IMR-90 (cell line): Measurements from ENCODE around the gene FAM217A. TPM values are rescaled to one million over a fixed set of nuclear protein-coding genes. Genes with fewer than 3 reads are reported as not detected.

Source experiments
- ATAC-seq: fragments of 200-7000 bp; cut with Tn5 transposase; 2 replicates; pipeline ENCODE4 v1.9.1; 2020; ENCODE audit warnings: low read depth, mild to moderate bottlenecking, moderate library complexity
- BruUV-seq: library from RNA; stranded (reverse); fragments of 400-500 nt; replicated peaks from 2 replicates; lab custom pipeline; 2021; lab: Mats Ljungman, UMichigan
- CTCF ChIA-PET: fragments of 300-600 bp; formaldehyde crosslinking; extraction: SDS; loops from one replicate; lab custom pipeline; 2021; ENCODE audit warnings: antibody characterized with exemption; lab: Yijun Ruan, JAX
- POLR2A ChIA-PET: fragments of 300-600 bp; sonication (Branson Sonifier 250); formaldehyde crosslinking; loops from one replicate; lab custom pipeline; 2022; ENCODE audit warnings: antibody characterized with exemption; ENCODE audit not compliant: unreplicated experiment; lab: Charles Lee
- DNase-seq: peaks from one replicate; pipeline ENCODE4 v3.0.0; 2013
- H2AFZ ChIP-seq: replicated peaks from 2 replicates; pipeline ENCODE3; 2013; ENCODE audit warnings: low read length, mild to moderate bottlenecking; ENCODE audit not compliant: poor library complexity
- H2AK5ac ChIP-seq: 2 replicates; pipeline ENCODE4 v1.6.1; 2013; ENCODE audit warnings: low read depth, low read length, inconsistent platforms
- H2AK9ac ChIP-seq: replicated peaks from 2 replicates; pipeline ENCODE3; 2013; ENCODE audit warnings: mild to moderate bottlenecking, low read depth, low read length, moderate library complexity; ENCODE audit not compliant: poor library complexity
- H2BK120ac ChIP-seq: 2 replicates; pipeline ENCODE4 v1.6.1; 2013; ENCODE audit warnings: low read depth, low read length, inconsistent platforms
- H2BK15ac ChIP-seq: 3 replicates; pipeline ENCODE4 v1.6.1; 2013; ENCODE audit warnings: low read depth, low read length, inconsistent platforms
- H2BK20ac ChIP-seq: 2 replicates; pipeline ENCODE4 v1.6.1; 2013; ENCODE audit warnings: low read depth, mild to moderate bottlenecking, inconsistent platforms, low read length, moderate library complexity
- H2BK5ac ChIP-seq: 2 replicates; pipeline ENCODE4 v1.6.1; 2013; ENCODE audit warnings: mild to moderate bottlenecking, low read depth, low read length, inconsistent platforms; ENCODE audit not compliant: poor library complexity, severe bottlenecking
- H3K14ac ChIP-seq: replicated peaks from 2 replicates; pipeline ENCODE4 v1.6.1; 2013; ENCODE audit warnings: low read depth, low read length, inconsistent platforms
- H3K18ac ChIP-seq: 2 replicates; pipeline ENCODE4 v1.6.1; 2013; ENCODE audit warnings: low read depth, low read length, control low read depth
- H3K23ac ChIP-seq: 2 replicates; pipeline ENCODE4 v1.6.1; 2013; ENCODE audit warnings: low read depth, low read length, inconsistent platforms
- H3K27ac ChIP-seq: 2 replicates; pipeline ENCODE4 v1.5.1; 2013; ENCODE audit warnings: mild to moderate bottlenecking, control low read depth, low read length; ENCODE audit not compliant: insufficient read depth
- H3K27me3 ChIP-seq: 2 replicates; pipeline ENCODE4 v1.6.1; 2013; ENCODE audit warnings: low read length; ENCODE audit not compliant: control insufficient read depth, insufficient read depth
- H3K36me3 ChIP-seq: 2 replicates; pipeline ENCODE4 v1.6.1; 2013; ENCODE audit warnings: low read length, mixed read lengths; ENCODE audit not compliant: control insufficient read depth, insufficient read depth
- H3K4ac ChIP-seq: 2 replicates; pipeline ENCODE4 v1.6.1; 2013; ENCODE audit warnings: low read depth, low read length, inconsistent platforms
- H3K4me1 ChIP-seq: 2 replicates; pipeline ENCODE4 v1.6.1; 2013; ENCODE audit warnings: low read length, mixed read lengths; ENCODE audit not compliant: control insufficient read depth, insufficient read depth
- H3K4me2 ChIP-seq: 2 replicates; pipeline ENCODE4 v1.6.1; 2013; ENCODE audit warnings: low read depth, mild to moderate bottlenecking, control low read depth, low read length, moderate library complexity
- H3K4me3 ChIP-seq: 2 replicates; pipeline ENCODE4 v1.5.1; 2013; ENCODE audit warnings: low read depth, mild to moderate bottlenecking, control low read depth, low read length, moderate library complexity; ENCODE audit not compliant: insufficient read depth
- H3K56ac ChIP-seq: 2 replicates; pipeline ENCODE4 v1.6.1; 2013; ENCODE audit warnings: low read length, inconsistent platforms; ENCODE audit not compliant: insufficient read depth; ENCODE audit errors: extremely low read depth
- H3K79me1 ChIP-seq, 2 experiments: 2 replicates each; pipeline ENCODE4 v1.6.1; 2013; ENCODE audit warnings: low read length in 2 of 2, inconsistent platforms in 1 of 2, low read depth in 1 of 2
- H3K9ac ChIP-seq: 2 replicates; pipeline ENCODE4 v1.6.1; 2013; ENCODE audit warnings: low read depth, low read length, control low read depth
- H3K9me1 ChIP-seq: 2 replicates; pipeline ENCODE4 v1.6.1; 2013; ENCODE audit warnings: low read length, inconsistent platforms; ENCODE audit not compliant: insufficient read depth
- H3K9me3 ChIP-seq: 2 replicates; pipeline ENCODE4 v1.6.1; 2013; ENCODE audit warnings: low read length; ENCODE audit not compliant: control insufficient read depth, insufficient read depth
- H4K20me1 ChIP-seq: 2 replicates; pipeline ENCODE4 v1.6.1; 2013; ENCODE audit warnings: low read length, inconsistent platforms; ENCODE audit not compliant: insufficient read depth
- H4K5ac ChIP-seq: 2 replicates; pipeline ENCODE4 v1.6.1; 2013; ENCODE audit warnings: mild to moderate bottlenecking, low read depth, low read length, control low read depth
- H4K8ac ChIP-seq, 2 experiments: 2 replicates each; pipeline ENCODE4 v1.6.1; 2013; ENCODE audit warnings: low read depth in 2 of 2, low read length in 2 of 2, control low read depth in 1 of 2, inconsistent platforms in 1 of 2
- H4K91ac ChIP-seq: 2 replicates; pipeline ENCODE4 v1.6.1; 2013; ENCODE audit warnings: low read depth, low read length, inconsistent platforms; ENCODE audit not compliant: insufficient read depth
- CEBPB ChIP-seq: IDR thresholded peaks from 2 replicates; pipeline ENCODE4 v1.6.1; 2012; ENCODE audit warnings: low read depth, low read length, improper control_type of control experiment
- CTCF ChIP-seq: conservative IDR thresholded peaks from 2 replicates; pipeline ENCODE4 v1.5.1; 2012; ENCODE audit warnings: mild to moderate bottlenecking, low read depth, low read length, improper control_type of control experiment
- ELK1 ChIP-seq: fragments of 150-350 bp; IDR thresholded peaks from 2 replicates; pipeline ENCODE4 v1.6.1; 2016; ENCODE audit warnings: low read depth, mild to moderate bottlenecking, low read length, moderate library complexity, borderline replicate concordance
- FOS ChIP-seq: fragments of 150-350 bp; IDR thresholded peaks from 2 replicates; pipeline ENCODE4 v1.6.1; 2016; ENCODE audit warnings: low read depth, low read length
- MAFK ChIP-seq: IDR thresholded peaks from 2 replicates; pipeline ENCODE4 v1.6.1; 2012; ENCODE audit warnings: low read depth, low read length, improper control_type of control experiment
- MAZ ChIP-seq: IDR thresholded peaks from 2 replicates; pipeline ENCODE4 v1.6.1; 2012; ENCODE audit warnings: low read depth, mild to moderate bottlenecking, low read length, improper control_type of control experiment, moderate library complexity, borderline replicate concordance
- RAD21 ChIP-seq: IDR thresholded peaks from 2 replicates; pipeline ENCODE4 v1.6.1; 2012; ENCODE audit warnings: low read length, improper control_type of control experiment
- RCOR1 ChIP-seq: IDR thresholded peaks from 2 replicates; pipeline ENCODE4 v1.6.1; 2012; ENCODE audit warnings: mild to moderate bottlenecking, low read length, improper control_type of control experiment; ENCODE audit not compliant: insufficient replicate concordance
- RFX5 ChIP-seq: IDR thresholded peaks from 2 replicates; pipeline ENCODE4 v1.8.0; 2012; ENCODE audit warnings: low read depth, mild to moderate bottlenecking, low read length, moderate library complexity
- SMC3 ChIP-seq: fragments of 150-350 bp; IDR thresholded peaks from 2 replicates; pipeline ENCODE4 v1.6.1; 2016; ENCODE audit warnings: low read depth, mild to moderate bottlenecking, antibody characterized with exemption, low read length, moderate library complexity
- USF2 ChIP-seq: fragments of 150-350 bp; IDR thresholded peaks from 2 replicates; pipeline ENCODE4 v1.6.1; 2017; ENCODE audit warnings: mild to moderate bottlenecking, antibody characterized with exemption, low read length, low read depth
- WGBS, 2 experiments: methylation state at CpG; one replicate each; pipeline versions ENCODE4 v1.1.5 to v1.1.7; 2013; ENCODE audit warnings: missing lambda C conversion rate in 2 of 2; ENCODE audit not compliant: insufficient read length in 1 of 2; ENCODE audit errors: extremely low coverage in 2 of 2; 5-methylcytosine and 5-hydroxymethylcytosine counted together
- dilution Hi-C: fragments of 300-500 bp; cut with HindIII; formaldehyde crosslinking; loops from one replicate; pipeline ENCODE4 v1.14.3; 2018; ENCODE audit warnings: low sequenced_read_pairs; ENCODE audit not compliant: unreplicated experiment
- in situ Hi-C: fragments of 300-500 bp; cut with MboI; formaldehyde crosslinking; loops from 3 replicates; pipeline ENCODE4 v1.14.3; 2019; ENCODE audit warnings: low sequenced_read_pairs, inconsistent platforms, mixed read lengths
- intact Hi-C: fragments of 100-400 bp; cut with micrococcal nuclease; formaldehyde crosslinking; loops from 2 replicates; pipeline ENCODE4 v1.10.0; 2022
- polyA plus RNA-seq, 3 experiments: library from polyadenylated mRNA; depleted of rRNA; stranded (reverse); fragments of >200 nt; gene quantifications; 2 replicates each; pipeline ENCODE4 v1.2.3, GENCODE V29; 2012; ENCODE audit warnings: low replicate concordance in 1 of 3
- total RNA-seq: library from RNA; depleted of rRNA; stranded (reverse); fragments of >200 nt; gene quantifications from 2 replicates; pipeline ENCODE4 v1.2.3, GENCODE V29; 2012

FAM217A gene
- total and polyA plus RNA-seq, 2 of the 4 experiments (the other 2 are of a cell fraction): not detected

GRCh38 chr6:4036581-4036980 lies 42.4 kb downstream of the FAM217A start:
- Histone ChIP-seq H2BK5ac (no peak overlapping the region), H2BK120ac (no peak overlapping the region), H3K36me3 (peaks cover 40% of the 10 kb centered on the region), H3K4me1 (no peaks in the 10 kb centered on the region; the same call in 1 of the 2 replicates), H3K9me3 (no peaks in the 10 kb centered on the region), H3K18ac (no peak overlapping the region), H4K8ac (no peak overlapping the region), H4K5ac (no peak overlapping the region), H3K4me3 (no peak overlapping the region), H3K27ac (no peak overlapping the region), H3K4me2 (no peak overlapping the region), H3K9ac (no peak overlapping the region), H3K23ac (no peak overlapping the region), H2BK15ac (no peak overlapping the region), H3K9me1 (peaks cover 5% of the 10 kb centered on the region), H3K79me1 (peaks cover 36 to 56% of the 10 kb centered on the region in 2 experiments), H2AK9ac (no peak overlapping the region), H4K20me1 (peaks cover 26% of the 10 kb centered on the region), H3K4ac (no peak overlapping the region), H3K56ac (no peak overlapping the region), H2AK5ac (no peak overlapping the region), H4K91ac (no peak overlapping the region), H2AFZ (no peak overlapping the region), H2BK20ac (no peak overlapping the region), H3K14ac (no peak overlapping the region), H3K27me3 (no peaks in the 10 kb centered on the region)
- DNase-seq (no peak), ATAC-seq (no peak)
- CTCF ChIA-PET: no interaction called here
- dilution Hi-C loops (no loop called here), in situ Hi-C loops (no loop called here), intact Hi-C loops (no loop called here)
- BruUV-seq: no TSS peak
- no peak for TF ChIP-seq FOS
- TF ChIP-seq SMC3: no peak
- no peak for TF ChIP-seq CEBPB
- TF ChIP-seq RFX5: no peak
- TF ChIP-seq RAD21: no peak
- no peak for TF ChIP-seq MAZ
- no peak for TF ChIP-seq RCOR1
- no peak for TF ChIP-seq ELK1
- no peak for TF ChIP-seq USF2
- TF ChIP-seq MAFK: no peak
- TF ChIP-seq CTCF: no peak
- WGBS, 2 experiments: no CpG with 5 or more reads among the region's 5 CpGs
- POLR2A ChIA-PET: no interaction called here
